GM21619 (cell line): ENCODE measurements around the gene KPNA1.
A peak's percentile ranks its signal among the peaks of the same experiment; 100 is the strongest.

ENCODE experiments used
- ATAC-seq: cut with Tn5 transposase; IDR thresholded peaks from one replicate; pipeline ENCODE4 v1.9.1; 2021; ENCODE audit not compliant: unreplicated experiment

The KPNA1 gene

GRCh38 chr3:122389197-122389596 lies 125.5 kb downstream of the KPNA1 start:
- no peak for ATAC-seq

GRCh38 chr3:122387709-122388108 lies 127.0 kb downstream of the KPNA1 start:
- ATAC-seq = no peak

GRCh38 chr3:122383771-122384697 lies 130.7 kb downstream of the KPNA1 start, which contains the start of gene FAM162A:
TSS of gene FAM162A (plus strand) at chr3:122384182. CDS start at chr3:122384266, 84 bp downstream.
- peak; percentile 86 for ATAC-seq

GRCh38 chr3:122382888-122383666 lies 131.7 kb downstream of the KPNA1 start, which contains the start of gene MIX23:
TSS of gene MIX23 (minus strand) at chr3:122383231. CDS start at chr3:122383224, 7 bp downstream.
- ATAC-seq = peak; percentile 38

- no peak for ATAC-seq
These were observed 136.8 kb downstream of the KPNA1 start for GRCh38 chr3:122377975-122378374.

- no peak for ATAC-seq
These were observed 140.7 kb downstream of the KPNA1 start for GRCh38 chr3:122374034-122374433.
